GM18870 (cell line): ENCODE measurements around the gene OTOF.
"Not testable (repeated sequence)": the region's sequence is repeated elsewhere in the genome, so short reads cannot be mapped to it uniquely, and the experiment has no call there.

Source experiments
- ATAC-seq: cut with Tn5 transposase; IDR thresholded peaks from one replicate; pipeline ENCODE4 v1.9.1; 2021; ENCODE audit warnings: moderate library complexity; ENCODE audit not compliant: unreplicated experiment

OTOF gene

GRCh38 chr2:26481706-26482105, 3.8 kb upstream of the OTOF start:
- ATAC-seq = no peak

GRCh38 chr2:26480566-26481423, 2.9 kb upstream of the OTOF start:
- no peak for ATAC-seq

GRCh38 chr2:26479789-26480565, 2.1 kb upstream of the OTOF start:
- no peak for ATAC-seq

GRCh38 chr2:26479131-26479788, 1.3 kb upstream of the OTOF start:
- ATAC-seq = no peak

- ATAC-seq = no peak
Observed at GRCh38 chr2:26478366-26478765, 442 bp upstream of the OTOF start.

GRCh38 chr2:26477126-26477910, 606 bp downstream of the OTOF start:
- no peak for ATAC-seq

GRCh38 chr2:26475832-26476501, 2.0 kb downstream of the OTOF start:
- ATAC-seq = no peak

GRCh38 chr2:26475037-26475436, 2.9 kb downstream of the OTOF start:
- ATAC-seq = no peak

GRCh38 chr2:26474261-26474785, 3.6 kb downstream of the OTOF start:
- ATAC-seq = no peak

GRCh38 chr2:26473796-26474195, 4.1 kb downstream of the OTOF start:
- ATAC-seq = no peak

GRCh38 chr2:26472821-26473655, 4.9 kb downstream of the OTOF start:
- ATAC-seq = no peak

- ATAC-seq = no peak
Observed at GRCh38 chr2:26471766-26472706, 5.9 kb downstream of the OTOF start.

GRCh38 chr2:26471289-26471688, 6.6 kb downstream of the OTOF start:
- ATAC-seq = no peak

GRCh38 chr2:26470601-26471260, 7.2 kb downstream of the OTOF start:
- no peak for ATAC-seq

GRCh38 chr2:26469955-26470354, 8.0 kb downstream of the OTOF start:
- no peak for ATAC-seq

- no peak for ATAC-seq
Observed at GRCh38 chr2:26469092-26469710, 8.7 kb downstream of the OTOF start.

- not testable (repeated sequence) for ATAC-seq
Observed at GRCh38 chr2:26468544-26468943, 9.4 kb downstream of the OTOF start.
